Putamen (tissue), 1 donor: Measurements from ENCODE around the gene CENPK.
"Not testable (repeated sequence)": the region's sequence is repeated elsewhere in the genome, so short reads cannot be mapped to it uniquely, and the experiment has no call there.

Experiments used
- DNase-seq: peaks from one replicate; pipeline ENCODE4 v3.0.0-alpha.2; 2016; ENCODE audit warnings: low spot score

The CENPK gene, protein sequence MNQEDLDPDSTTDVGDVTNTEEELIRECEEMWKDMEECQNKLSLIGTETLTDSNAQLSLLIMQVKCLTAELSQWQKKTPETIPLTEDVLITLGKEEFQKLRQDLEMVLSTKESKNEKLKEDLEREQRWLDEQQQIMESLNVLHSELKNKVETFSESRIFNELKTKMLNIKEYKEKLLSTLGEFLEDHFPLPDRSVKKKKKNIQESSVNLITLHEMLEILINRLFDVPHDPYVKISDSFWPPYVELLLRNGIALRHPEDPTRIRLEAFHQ

GRCh38 chr5:65562731-65563701 is at the start of gene CENPK, which contains the start of gene PPWD1:
Gene CENPK, minus strand, starts transcription at chr5:65563168. Its CDS starts 8,261 bp downstream, at chr5:65554907.
Gene PPWD1, plus strand, starts transcription at chr5:65563296. Its CDS starts 15 bp downstream, at chr5:65563311.
- peak; percentile 95 for DNase-seq

- no peak for DNase-seq
These were observed 49.4 kb upstream of the CENPK start for GRCh38 chr5:65612298-65612907.

- no peak for DNase-seq
These were observed 48.6 kb upstream of the CENPK start for GRCh38 chr5:65611524-65611923.

- not testable (repeated sequence) for DNase-seq
These were observed 38.8 kb upstream of the CENPK start for GRCh38 chr5:65601761-65602160.

GRCh38 chr5:65588694-65589093 is 25.7 kb upstream of the CENPK start:
- DNase-seq, result no peak

DNA sequence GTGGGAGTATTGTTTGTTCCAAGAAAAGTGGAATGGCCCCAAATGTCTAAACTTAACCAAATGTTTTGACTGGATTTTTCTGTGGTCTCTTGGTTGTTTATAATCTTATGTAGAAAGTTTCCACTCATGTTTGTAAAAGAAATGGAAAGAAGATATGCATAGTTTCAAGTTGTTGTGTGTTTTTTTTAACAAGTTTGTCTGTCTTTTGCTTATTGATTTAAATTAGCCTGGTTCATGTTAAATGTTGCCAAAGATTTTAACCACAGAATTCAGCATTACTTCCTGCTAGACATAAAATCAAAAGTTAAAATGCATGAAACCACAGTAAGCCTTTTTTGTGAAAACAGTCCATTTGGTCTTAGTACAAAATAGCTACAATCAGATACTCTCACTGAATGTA is 14.2 kb upstream of the CENPK start:
- no peak for DNase-seq

DNA sequence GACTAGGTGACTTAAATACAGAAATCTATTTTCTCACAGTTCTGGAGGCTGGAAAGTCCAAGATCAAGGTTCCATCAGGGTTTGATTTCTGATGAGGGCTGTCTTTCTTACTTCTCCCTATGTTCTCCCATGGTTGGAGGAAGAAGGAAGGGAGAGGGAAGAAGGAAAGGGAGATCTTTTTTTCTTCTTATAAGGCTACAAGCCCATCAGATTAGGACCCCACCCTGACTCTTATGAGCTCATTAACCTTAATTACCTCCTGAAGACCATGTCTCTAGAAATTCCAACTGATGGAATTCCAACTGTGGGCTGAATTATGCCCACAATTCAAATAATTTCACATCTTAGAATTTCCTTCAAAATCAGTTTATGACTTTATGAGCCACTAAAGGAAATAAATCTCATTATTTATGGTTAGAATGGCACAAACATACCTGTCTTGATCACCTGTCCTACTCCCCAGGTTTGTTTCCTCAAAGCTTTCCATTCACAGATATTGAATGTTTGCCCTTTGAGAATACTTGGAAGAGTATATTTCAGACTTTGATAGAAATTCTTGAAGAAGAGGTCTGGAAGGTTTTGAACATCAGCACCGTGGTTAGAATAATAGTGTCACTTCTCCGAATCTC is 7.7 kb upstream of the CENPK start:
- no peak for DNase-seq

DNA sequence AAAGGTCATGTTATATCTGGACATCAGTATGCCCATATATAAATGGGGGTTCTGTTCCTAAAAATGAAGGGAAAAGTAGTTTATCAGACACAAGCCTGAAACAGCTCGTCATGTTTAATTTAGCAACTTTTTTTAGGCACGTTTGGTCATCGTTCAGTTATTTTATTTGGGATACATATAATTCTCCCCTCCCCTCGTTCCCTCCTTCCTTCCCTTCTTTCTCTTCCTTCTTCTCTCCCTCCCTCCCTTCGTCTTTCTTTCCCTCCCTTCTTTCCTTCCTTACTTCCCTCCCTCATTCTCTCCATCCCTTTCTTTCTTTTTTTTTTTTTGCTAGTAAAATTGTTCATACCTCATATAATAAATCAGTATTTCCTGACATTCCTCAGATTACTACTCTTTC is 3.5 kb upstream of the CENPK start:
- DNase-seq, result no peak

GRCh38 chr5:65563777-65564176 is 809 bp upstream of the CENPK start:
- DNase-seq, result no peak

DNA sequence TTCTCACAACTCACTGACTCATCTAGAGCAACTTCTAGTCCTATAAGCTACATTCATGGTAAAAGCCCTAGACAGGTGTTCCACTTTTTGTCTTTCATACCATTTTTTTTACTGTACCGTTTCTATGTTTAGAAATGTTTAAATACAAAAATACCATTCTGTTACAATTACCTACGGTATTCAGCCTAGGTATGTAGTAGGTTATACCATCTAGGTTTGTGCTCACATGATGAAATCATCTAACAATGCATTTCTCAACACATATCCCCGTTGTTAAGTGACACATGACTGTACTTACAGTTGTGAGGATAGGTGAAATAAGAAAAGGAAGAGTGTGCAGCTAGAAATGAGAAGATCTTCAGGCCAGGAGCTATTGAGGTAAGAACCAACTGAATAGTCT is 6.2 kb downstream of the CENPK start:
- no peak for DNase-seq

DNA sequence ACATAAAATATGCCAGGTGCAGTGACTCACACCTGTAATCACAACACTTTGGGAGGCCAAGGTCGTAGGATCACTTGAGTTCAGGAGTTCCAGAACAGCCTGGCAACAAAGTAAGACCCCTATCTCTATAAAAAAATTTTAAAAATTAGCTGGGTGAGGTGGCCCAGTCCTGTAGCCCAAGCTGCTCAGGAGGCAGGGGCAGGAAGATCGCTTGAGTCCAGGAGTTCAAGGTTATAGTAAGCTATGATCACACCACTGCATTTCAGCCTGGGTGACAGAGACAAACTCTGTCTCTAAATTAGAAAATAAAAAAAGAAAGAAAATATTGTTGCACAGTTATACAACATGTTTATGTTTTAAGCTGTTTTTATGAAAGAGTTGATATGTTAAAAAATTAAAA is 6.8 kb downstream of the CENPK start:
- DNase-seq, result no peak

DNA sequence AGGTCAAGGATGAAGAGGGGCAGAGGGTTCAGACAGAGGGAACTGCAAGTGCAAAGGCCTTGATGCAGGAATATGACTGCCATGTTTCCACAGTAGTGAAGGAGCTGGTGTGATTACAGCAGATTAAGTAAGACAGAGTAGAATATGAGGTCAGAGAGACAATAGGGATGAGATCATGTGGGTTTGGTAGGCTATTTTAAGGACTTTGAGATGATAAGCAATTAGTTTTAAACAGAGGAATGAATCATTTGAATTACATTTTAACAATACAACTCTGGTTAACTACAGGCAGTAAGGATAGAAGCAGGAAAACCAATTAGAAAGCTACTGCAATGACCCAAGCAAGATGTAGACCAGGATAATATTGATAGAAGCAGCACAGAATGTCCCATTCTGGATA is 7.7 kb downstream of the CENPK start:
- DNase-seq, result no peak

DNA sequence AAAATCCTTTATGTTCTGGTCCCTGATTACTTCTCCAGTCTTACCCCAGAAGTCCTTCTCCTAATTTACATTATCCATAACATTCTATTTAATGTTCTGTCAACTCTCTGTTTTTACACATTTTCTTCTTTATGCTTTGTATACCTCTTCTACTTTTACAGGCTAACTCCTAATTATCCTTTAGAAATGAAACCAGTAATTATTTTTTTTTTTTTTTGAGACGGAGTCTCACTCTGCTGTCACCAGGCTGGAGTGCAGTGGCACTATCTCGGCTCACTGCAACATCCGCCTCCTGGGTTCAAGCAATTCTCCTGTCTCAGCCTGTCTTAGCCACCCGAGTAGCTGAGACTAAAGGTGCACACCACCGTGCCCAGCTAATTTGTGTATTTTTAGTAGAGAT is 9.0 kb downstream of the CENPK start:
- DNase-seq, result no peak

DNA sequence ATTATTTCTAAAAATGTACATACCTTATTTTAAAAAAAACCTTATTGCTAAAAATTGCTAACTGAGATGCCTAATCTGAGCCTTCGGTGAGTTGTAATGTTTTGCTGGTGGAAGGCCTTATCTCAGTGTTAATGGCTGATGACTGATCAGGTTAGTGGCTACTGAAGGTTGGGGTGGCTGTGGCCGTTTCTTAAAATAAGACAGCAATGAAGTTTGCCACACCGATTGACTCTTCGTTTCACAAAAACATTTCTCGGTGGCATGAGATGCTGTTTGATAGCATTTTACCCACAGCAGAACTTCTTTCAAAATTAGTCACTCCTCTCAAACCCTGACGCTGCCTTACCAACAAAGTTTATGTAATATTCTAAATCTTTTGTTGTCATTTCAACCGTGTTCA is 14.7 kb downstream of the CENPK start:
- DNase-seq, result no peak

GRCh38 chr5:65546141-65546540 is 16.8 kb downstream of the CENPK start:
- no peak for DNase-seq

DNA sequence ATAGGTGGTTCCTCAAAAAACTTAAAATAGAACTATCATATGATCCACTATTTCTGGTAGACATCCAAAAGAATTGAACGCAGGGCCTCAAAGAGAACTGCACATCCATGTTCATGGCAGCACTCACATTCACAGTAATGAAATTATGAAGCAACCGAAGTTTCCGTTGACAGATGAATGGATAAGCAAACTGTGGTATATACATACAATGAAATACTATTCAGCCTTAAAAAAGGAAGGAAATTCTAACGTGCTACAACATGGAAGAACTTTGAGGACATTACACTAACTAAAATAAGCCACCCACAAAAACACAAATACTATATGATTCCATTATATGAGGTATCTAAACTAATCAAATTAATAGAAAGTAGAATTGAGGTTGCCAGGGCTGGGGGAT is 18.5 kb downstream of the CENPK start:
- DNase-seq, result no peak

DNA sequence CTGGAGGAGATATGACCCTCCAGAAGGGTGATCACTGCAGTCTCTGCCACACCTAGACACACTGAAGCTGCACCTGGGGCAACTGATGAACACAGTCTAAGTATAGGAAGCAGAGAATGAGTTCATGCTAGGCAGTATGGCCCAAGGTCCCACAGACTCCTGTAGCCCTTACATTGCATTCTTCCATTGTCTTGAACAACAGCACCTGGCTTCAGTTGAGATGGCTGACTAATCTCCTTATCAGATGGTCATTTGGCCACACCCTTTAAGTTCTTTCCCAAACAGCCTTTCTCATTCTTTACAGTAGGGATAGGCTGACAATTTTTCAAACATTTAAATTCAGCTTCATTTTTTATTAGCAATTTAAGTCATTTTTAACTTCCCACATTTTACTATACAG is 23.1 kb downstream of the CENPK start:
- DNase-seq, result no peak

- no peak for DNase-seq
These were observed 27.4 kb downstream of the CENPK start for GRCh38 chr5:65535529-65535987.

DNA sequence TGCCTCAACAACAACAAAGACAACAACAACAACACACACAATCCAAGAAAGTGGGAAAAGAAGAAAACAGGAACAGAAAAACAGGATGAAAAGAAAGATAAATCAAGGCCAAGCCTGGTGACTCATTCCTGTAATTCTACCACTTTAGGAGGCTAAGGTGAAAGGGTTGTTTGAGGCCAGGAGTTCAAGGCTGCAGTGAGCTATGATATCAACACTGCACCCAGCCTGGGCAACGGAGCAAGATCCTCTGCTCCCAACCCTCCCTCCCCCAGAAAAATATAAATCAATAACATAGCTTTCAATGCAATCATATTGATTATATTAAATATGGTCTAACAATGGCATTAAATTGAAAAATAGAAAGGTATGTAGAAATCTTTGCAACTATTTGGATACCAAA is 32.1 kb downstream of the CENPK start:
- DNase-seq, result no peak

- DNase-seq, result no peak
These were observed 37.2 kb downstream of the CENPK start for GRCh38 chr5:65525726-65526125.

- no peak for DNase-seq
These were observed 50.6 kb downstream of the CENPK start for GRCh38 chr5:65512170-65512937.
